ENCODE data around the gene BTBD8.
A peak's percentile ranks its signal among the peaks of the same experiment; 100 is the strongest.

The BTBD8 gene

GRCh38 chr1:92081031-92081430 is 886 bp downstream of the BTBD8 start:
- no peak overlapping the region for H3K27ac ChIP-seq (ENCODE audit: low read depth, low read length)
- H3K9ac ChIP-seq (ENCODE audit: low read length): peak overlapping the region; percentile 63
- H3K36me3 ChIP-seq (ENCODE audit: low read length): no peaks in the 10 kb centered on the region
- H3K79me2 ChIP-seq (ENCODE audit: insufficient read depth, low read length): no peaks in the 10 kb centered on the region
- peaks cover 9% of the 10 kb centered on the region; the same call in 1 of the 2 replicates for H3K9me3 ChIP-seq (ENCODE audit: insufficient read depth, low read length)
- H3K9me2 ChIP-seq (replicated peaks; ENCODE audit: insufficient read depth, low read length): no peaks in the 10 kb centered on the region
- no peaks in the 10 kb centered on the region for H4K20me1 ChIP-seq (ENCODE audit: low read depth, low read length)
- no peaks in the 10 kb centered on the region for H3K27me3 ChIP-seq (ENCODE audit: low read length)
- peak overlapping the region; percentile 71 for H3K4me3 ChIP-seq (ENCODE audit: insufficient read depth, low read length, poor library complexity, severe bottlenecking)
- TF ChIP-seq CTCF (IDR thresholded peaks at IDR 0.05; ENCODE audit: insufficient read depth, low read length, poor library complexity, severe bottlenecking): no peak
- peak overlapping the region; percentile 97 for H2AFZ ChIP-seq (ENCODE audit: low read depth, low read length, severe bottlenecking)
- H3K4me2 ChIP-seq (ENCODE audit: low read depth, low read length, poor library complexity, severe bottlenecking): peak overlapping the region; percentile 89
- H3F3A ChIP-seq (ENCODE audit: insufficient read depth): no peaks in the 10 kb centered on the region

DNA sequence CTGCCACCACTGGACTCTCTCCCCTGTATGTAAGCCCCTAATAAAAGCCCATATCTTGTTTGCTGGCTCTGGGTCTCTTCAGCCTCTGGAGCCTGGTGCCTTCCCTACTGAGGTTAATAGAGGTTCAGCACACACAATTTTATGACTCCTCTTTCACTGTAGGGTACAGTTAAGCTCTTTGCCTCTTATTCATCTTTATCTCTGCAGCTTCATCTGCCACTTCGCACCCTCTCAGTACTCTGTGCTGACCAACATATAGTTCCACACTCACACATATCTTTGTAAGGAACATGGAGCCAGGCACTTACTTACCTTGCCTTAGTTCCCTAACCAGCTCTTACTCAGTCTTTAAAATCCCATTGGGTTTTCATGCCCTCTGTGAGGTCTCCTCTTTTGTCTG is 4.5 kb downstream of the BTBD8 start:
- Histone ChIP-seq H3K4me2 (ENCODE audit: low read depth, low read length, poor library complexity, severe bottlenecking) (no peak overlapping the region), H3K9me2 (replicated peaks; ENCODE audit: insufficient read depth, low read length) (no peaks in the 10 kb centered on the region), H3K27ac (ENCODE audit: low read depth, low read length) (no peak overlapping the region), H3K9me3 (ENCODE audit: insufficient read depth, low read length) (peaks cover 18% of the 10 kb centered on the region; the same call in 1 of the 2 replicates), H3K4me3 (ENCODE audit: insufficient read depth, low read length, poor library complexity, severe bottlenecking) (no peak overlapping the region), H3K27me3 (ENCODE audit: low read length) (no peaks in the 10 kb centered on the region), H3K79me2 (ENCODE audit: insufficient read depth, low read length) (no peaks in the 10 kb centered on the region), H2AFZ (ENCODE audit: low read depth, low read length, severe bottlenecking) (no peak overlapping the region), H4K20me1 (ENCODE audit: low read depth, low read length) (no peaks in the 10 kb centered on the region), H3F3A (ENCODE audit: insufficient read depth) (no peaks in the 10 kb centered on the region), H3K36me3 (ENCODE audit: low read length) (no peaks in the 10 kb centered on the region; the same call in 1 of the 2 replicates), H3K9ac (ENCODE audit: low read length) (no peak overlapping the region)
- TF ChIP-seq EZH2phosphoT487 (conservative IDR thresholded peaks at IDR 0.05; ENCODE audit: low read length) (no peak), CTCF (IDR thresholded peaks at IDR 0.05; ENCODE audit: insufficient read depth, low read length, poor library complexity, severe bottlenecking) (no peak)

DNA sequence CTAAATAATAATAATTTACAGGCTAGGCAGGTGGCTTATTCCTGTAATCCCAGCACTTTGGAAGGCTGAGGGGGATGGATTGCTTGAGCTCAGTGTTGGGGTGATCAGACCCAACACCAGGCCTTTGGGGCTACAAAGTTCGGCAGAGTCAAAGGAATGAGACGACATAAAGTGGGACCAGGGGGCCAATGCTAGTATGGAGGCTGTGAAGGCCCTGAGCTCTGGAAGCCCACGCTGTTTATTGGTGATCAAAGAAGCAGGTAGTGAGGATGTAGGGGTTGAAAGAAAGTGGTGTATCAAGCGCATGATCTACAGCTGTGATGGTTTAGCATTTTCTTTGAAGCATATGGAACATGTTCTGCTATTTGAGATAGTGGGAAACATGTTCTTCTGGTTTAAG is 5.6 kb downstream of the BTBD8 start:
- TF ChIP-seq CTCF (IDR thresholded peaks at IDR 0.05; ENCODE audit: insufficient read depth, low read length, poor library complexity, severe bottlenecking): no peak
- no peak for TF ChIP-seq EZH2phosphoT487 (conservative IDR thresholded peaks at IDR 0.05; ENCODE audit: low read length)
- no peak overlapping the region for H3K9ac ChIP-seq (ENCODE audit: low read length)
- no peak overlapping the region for H3K4me2 ChIP-seq (ENCODE audit: low read depth, low read length, poor library complexity, severe bottlenecking)
- H3K4me3 ChIP-seq (ENCODE audit: insufficient read depth, low read length, poor library complexity, severe bottlenecking): no peak overlapping the region
- no peaks in the 10 kb centered on the region for H3K79me2 ChIP-seq (ENCODE audit: insufficient read depth, low read length)
- H3K27me3 ChIP-seq (ENCODE audit: low read length): no peaks in the 10 kb centered on the region
- no peaks in the 10 kb centered on the region for H3K9me2 ChIP-seq (replicated peaks; ENCODE audit: insufficient read depth, low read length)
- no peak overlapping the region for H3K27ac ChIP-seq (ENCODE audit: low read depth, low read length)
- no peak overlapping the region for H2AFZ ChIP-seq (ENCODE audit: low read depth, low read length, severe bottlenecking)
- no peaks in the 10 kb centered on the region for H3F3A ChIP-seq (ENCODE audit: insufficient read depth)
- H4K20me1 ChIP-seq (ENCODE audit: low read depth, low read length): no peaks in the 10 kb centered on the region
- no peaks in the 10 kb centered on the region; the same call in 1 of the 2 replicates for H3K36me3 ChIP-seq (ENCODE audit: low read length)
- H3K9me3 ChIP-seq (ENCODE audit: insufficient read depth, low read length): peaks cover 18% of the 10 kb centered on the region; the same call in 1 of the 2 replicates

Measured in SU-DHL-6 (cell line).